ENCODE results near the gene SLC46A3. TPM values are rescaled to one million over a fixed set of nuclear protein-coding genes. Genes with fewer than 3 reads are reported as not detected.

Gene SLC46A3
- polyA plus RNA-seq, 1 donor from 2014 or later: 7.4 TPM

DNA sequence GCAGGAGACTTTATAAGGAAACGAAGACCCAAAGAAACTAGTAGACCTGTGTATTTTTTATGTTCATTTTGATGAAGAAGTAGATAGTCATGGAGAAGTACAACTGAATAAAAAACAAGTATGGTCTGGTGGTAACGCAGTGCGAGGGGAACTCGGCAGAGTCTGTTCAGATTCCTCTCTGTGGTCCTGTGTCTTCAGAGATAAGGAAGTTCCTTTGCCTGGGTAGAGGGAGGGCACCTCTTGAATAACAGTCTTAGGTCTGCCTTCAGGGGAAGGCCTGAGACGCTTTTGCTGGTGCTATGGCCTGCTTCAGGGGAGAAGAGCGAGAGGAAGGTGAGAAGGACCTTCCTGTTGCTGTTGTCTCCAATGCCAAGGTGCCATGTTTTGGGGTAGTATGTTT, 25.9 kb upstream of the SLC46A3 start:
- H3K27me3 ChIP-seq (ENCODE audit: insufficient read depth, low read depth, low read length): no peaks in the 10 kb centered on the region
- TF ChIP-seq, protein P1, sequence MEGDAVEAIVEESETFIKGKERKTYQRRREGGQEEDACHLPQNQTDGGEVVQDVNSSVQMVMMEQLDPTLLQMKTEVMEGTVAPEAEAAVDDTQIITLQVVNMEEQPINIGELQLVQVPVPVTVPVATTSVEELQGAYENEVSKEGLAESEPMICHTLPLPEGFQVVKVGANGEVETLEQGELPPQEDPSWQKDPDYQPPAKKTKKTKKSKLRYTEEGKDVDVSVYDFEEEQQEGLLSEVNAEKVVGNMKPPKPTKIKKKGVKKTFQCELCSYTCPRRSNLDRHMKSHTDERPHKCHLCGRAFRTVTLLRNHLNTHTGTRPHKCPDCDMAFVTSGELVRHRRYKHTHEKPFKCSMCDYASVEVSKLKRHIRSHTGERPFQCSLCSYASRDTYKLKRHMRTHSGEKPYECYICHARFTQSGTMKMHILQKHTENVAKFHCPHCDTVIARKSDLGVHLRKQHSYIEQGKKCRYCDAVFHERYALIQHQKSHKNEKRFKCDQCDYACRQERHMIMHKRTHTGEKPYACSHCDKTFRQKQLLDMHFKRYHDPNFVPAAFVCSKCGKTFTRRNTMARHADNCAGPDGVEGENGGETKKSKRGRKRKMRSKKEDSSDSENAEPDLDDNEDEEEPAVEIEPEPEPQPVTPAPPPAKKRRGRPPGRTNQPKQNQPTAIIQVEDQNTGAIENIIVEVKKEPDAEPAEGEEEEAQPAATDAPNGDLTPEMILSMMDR (IDR thresholded peaks at IDR 0.05; ENCODE audit: poor library complexity, severe bottlenecking): no peak
- TF ChIP-seq RAD21 (conservative IDR thresholded peaks at IDR 0.05) (no peak), MXI1 (conservative IDR thresholded peaks at IDR 0.05; ENCODE audit: poor library complexity, severe bottlenecking) (no peak), EZH2 (IDR thresholded peaks at IDR 0.05; ENCODE audit: borderline replicate concordance, insufficient read depth, low read length, poor library complexity, severe bottlenecking) (no peak), POLR2AphosphoS5 (IDR thresholded peaks at IDR 0.05) (no peak), EP300 (conservative IDR thresholded peaks at IDR 0.05; ENCODE audit: poor library complexity, severe bottlenecking) (no peak), TAF1 (IDR thresholded peaks at IDR 0.05; ENCODE audit: low read depth) (no peak), SMC3 (conservative IDR thresholded peaks at IDR 0.05; ENCODE audit: poor library complexity) (no peak)
- TF ChIP-seq, protein P2, sequence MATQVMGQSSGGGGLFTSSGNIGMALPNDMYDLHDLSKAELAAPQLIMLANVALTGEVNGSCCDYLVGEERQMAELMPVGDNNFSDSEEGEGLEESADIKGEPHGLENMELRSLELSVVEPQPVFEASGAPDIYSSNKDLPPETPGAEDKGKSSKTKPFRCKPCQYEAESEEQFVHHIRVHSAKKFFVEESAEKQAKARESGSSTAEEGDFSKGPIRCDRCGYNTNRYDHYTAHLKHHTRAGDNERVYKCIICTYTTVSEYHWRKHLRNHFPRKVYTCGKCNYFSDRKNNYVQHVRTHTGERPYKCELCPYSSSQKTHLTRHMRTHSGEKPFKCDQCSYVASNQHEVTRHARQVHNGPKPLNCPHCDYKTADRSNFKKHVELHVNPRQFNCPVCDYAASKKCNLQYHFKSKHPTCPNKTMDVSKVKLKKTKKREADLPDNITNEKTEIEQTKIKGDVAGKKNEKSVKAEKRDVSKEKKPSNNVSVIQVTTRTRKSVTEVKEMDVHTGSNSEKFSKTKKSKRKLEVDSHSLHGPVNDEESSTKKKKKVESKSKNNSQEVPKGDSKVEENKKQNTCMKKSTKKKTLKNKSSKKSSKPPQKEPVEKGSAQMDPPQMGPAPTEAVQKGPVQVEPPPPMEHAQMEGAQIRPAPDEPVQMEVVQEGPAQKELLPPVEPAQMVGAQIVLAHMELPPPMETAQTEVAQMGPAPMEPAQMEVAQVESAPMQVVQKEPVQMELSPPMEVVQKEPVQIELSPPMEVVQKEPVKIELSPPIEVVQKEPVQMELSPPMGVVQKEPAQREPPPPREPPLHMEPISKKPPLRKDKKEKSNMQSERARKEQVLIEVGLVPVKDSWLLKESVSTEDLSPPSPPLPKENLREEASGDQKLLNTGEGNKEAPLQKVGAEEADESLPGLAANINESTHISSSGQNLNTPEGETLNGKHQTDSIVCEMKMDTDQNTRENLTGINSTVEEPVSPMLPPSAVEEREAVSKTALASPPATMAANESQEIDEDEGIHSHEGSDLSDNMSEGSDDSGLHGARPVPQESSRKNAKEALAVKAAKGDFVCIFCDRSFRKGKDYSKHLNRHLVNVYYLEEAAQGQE (IDR thresholded peaks at IDR 0.05; ENCODE audit: borderline replicate concordance): no peak
- no peak overlapping the region for H3K27ac ChIP-seq (ENCODE audit: low read length)
- H3F3A ChIP-seq (ENCODE audit: insufficient read depth, low read length, poor library complexity, severe bottlenecking): no peaks in the 10 kb centered on the region
- H4K20me1 ChIP-seq (ENCODE audit: insufficient read depth): no peaks in the 10 kb centered on the region
- no peak overlapping the region for H3K4me3 ChIP-seq (ENCODE audit: low read length)
- H3K9me2 ChIP-seq (ENCODE audit: insufficient read depth, low read length): no peaks in the 10 kb centered on the region
- H3K4me2 ChIP-seq (ENCODE audit: low read length): no peak overlapping the region
- no peaks in the 10 kb centered on the region for H3K9me3 ChIP-seq (ENCODE audit: low read length)
- H3K79me2 ChIP-seq (replicated peaks; ENCODE audit: insufficient read depth, low read length): no peaks in the 10 kb centered on the region
- H3K36me3 ChIP-seq (ENCODE audit: insufficient read depth, low read length): no peaks in the 10 kb centered on the region
- no peak overlapping the region for H2AFZ ChIP-seq (ENCODE audit: low read depth, low read length)
- H3K9ac ChIP-seq (ENCODE audit: low read length): no peak overlapping the region

DNA sequence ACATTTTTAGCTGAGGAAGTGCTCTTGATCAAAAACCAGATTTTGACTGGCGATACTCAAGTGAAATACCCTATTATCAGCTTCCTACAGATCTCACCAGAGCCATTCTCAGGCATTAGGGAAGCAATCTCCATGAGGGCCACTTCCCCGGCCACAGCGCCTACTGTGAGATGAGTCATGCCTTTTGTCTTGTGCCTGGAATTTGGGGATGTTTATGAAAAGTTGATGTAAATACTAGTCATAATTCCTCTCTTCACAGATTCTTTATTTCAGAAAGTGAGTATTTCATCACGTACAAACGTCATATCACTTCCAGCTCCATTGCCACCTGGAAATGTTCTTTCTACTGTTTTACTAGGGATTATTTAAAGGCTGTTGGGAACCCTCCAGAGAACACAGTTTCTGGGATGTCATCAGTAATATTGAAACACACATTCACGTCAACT, 25.3 kb upstream of the SLC46A3 start:
- no peak for TF ChIP-seq EZH2 (IDR thresholded peaks at IDR 0.05; ENCODE audit: borderline replicate concordance, insufficient read depth, low read length, poor library complexity, severe bottlenecking)
- TF ChIP-seq MXI1 (conservative IDR thresholded peaks at IDR 0.05; ENCODE audit: poor library complexity, severe bottlenecking): no peak
- TF ChIP-seq, protein P2 (IDR thresholded peaks at IDR 0.05; ENCODE audit: borderline replicate concordance): no peak
- TF ChIP-seq, protein P1 (IDR thresholded peaks at IDR 0.05; ENCODE audit: poor library complexity, severe bottlenecking): no peak
- TF ChIP-seq POLR2AphosphoS5 (IDR thresholded peaks at IDR 0.05): no peak
- TF ChIP-seq TAF1 (IDR thresholded peaks at IDR 0.05; ENCODE audit: low read depth): no peak
- TF ChIP-seq EP300 (conservative IDR thresholded peaks at IDR 0.05; ENCODE audit: poor library complexity, severe bottlenecking): no peak
- TF ChIP-seq RAD21 (conservative IDR thresholded peaks at IDR 0.05): no peak
- Histone ChIP-seq H2AFZ (ENCODE audit: low read depth, low read length) (no peak overlapping the region), H4K20me1 (ENCODE audit: insufficient read depth) (no peaks in the 10 kb centered on the region), H3K9me2 (ENCODE audit: insufficient read depth, low read length) (no peaks in the 10 kb centered on the region), H3K27me3 (ENCODE audit: insufficient read depth, low read depth, low read length) (no peaks in the 10 kb centered on the region), H3K27ac (ENCODE audit: low read length) (no peak overlapping the region), H3F3A (ENCODE audit: insufficient read depth, low read length, poor library complexity, severe bottlenecking) (no peaks in the 10 kb centered on the region), H3K9ac (ENCODE audit: low read length) (no peak overlapping the region), H3K79me2 (replicated peaks; ENCODE audit: insufficient read depth, low read length) (no peaks in the 10 kb centered on the region), H3K4me3 (ENCODE audit: low read length) (no peak overlapping the region), H3K4me2 (ENCODE audit: low read length) (no peak overlapping the region), H3K9me3 (ENCODE audit: low read length) (no peaks in the 10 kb centered on the region), H3K36me3 (ENCODE audit: insufficient read depth, low read length) (no peaks in the 10 kb centered on the region)
